OCI-LY3 (cell line): Measurements from ENCODE around the gene DCLK1.

ENCODE experiments used
- CTCF ChIP-seq: fragments of 200-600, 300-600 bp; sonication (generic); IDR thresholded peaks from 2 replicates; pipeline ENCODE4 v1.5.1; 2014; ENCODE audit warnings: antibody characterized with exemption, low read length, low read depth
- EZH2phosphoT487 ChIP-seq: fragments of 200-600 bp; shearing (Covaris generic); IDR thresholded peaks from 2 replicates; pipeline ENCODE4 v1.6.1; 2018; ENCODE audit warnings: antibody characterized with exemption, mixed run types, low read depth

DNA sequence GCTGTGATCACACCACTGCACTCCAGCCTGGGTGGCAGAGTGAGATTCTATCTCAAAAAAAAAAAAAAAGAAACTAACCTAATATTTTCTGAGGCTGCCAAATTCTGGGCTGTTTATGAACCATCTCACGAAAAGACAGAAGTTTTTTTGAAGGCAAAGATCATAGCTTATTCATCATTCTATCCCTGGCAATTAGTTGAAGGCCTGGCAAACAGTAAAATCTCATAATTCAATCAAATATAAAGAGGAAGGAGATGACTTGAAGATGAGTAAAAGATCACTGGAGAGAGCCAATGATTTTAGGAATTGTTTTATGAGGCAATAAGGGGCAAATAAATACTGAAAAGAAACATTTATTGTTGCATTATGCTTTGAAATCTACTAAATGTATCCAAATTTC is 216.5 kb downstream of the DCLK1 start:
- TF ChIP-seq CTCF, result no peak
- no peak for TF ChIP-seq EZH2phosphoT487
